HepG2 (cell line): ENCODE data around the gene FOXL3. TPM values are rescaled to one million over a fixed set of nuclear protein-coding genes. Genes with fewer than 3 reads are reported as not detected.

Experiments used
- ARNTL ChIP-seq: sonication (generic); formaldehyde crosslinking; IDR thresholded peaks from 2 replicates; pipeline ENCODE4 v1.4.0; 2020; ENCODE audit warnings: mild to moderate bottlenecking, missing genetic modification reagents
- DNMT1 ChIP-seq: sonication (generic); formaldehyde crosslinking; IDR thresholded peaks from 2 replicates; pipeline ENCODE4 v1.5.1; 2020; ENCODE audit warnings: mild to moderate bottlenecking, missing genetic modification reagents
- EP300 ChIP-seq, 3 experiments: sonication (generic) in 1 of 3; formaldehyde crosslinking in 1 of 3; IDR thresholded peaks; 2 replicates each; pipeline versions ENCODE4 v1.5.1 to v1.6.1; 2011 to 2020; ENCODE audit warnings: low read depth in 2 of 3, low read length in 2 of 3, borderline replicate concordance in 1 of 3, improper control_type of control experiment in 1 of 3, mild to moderate bottlenecking in 1 of 3, missing genetic modification reagents in 1 of 3, moderate library complexity in 1 of 3
- FOSL2 ChIP-seq: sonication (generic); formaldehyde crosslinking; IDR thresholded peaks from 2 replicates; pipeline ENCODE4 v1.4.0; 2020; ENCODE audit warnings: missing genetic modification reagents
- HOXD1 ChIP-seq: sonication (generic); formaldehyde crosslinking; IDR thresholded peaks from 2 replicates; pipeline ENCODE4 v1.5.0; 2020; ENCODE audit warnings: missing genetic modification reagents
- KLF13 ChIP-seq: sonication (generic); formaldehyde crosslinking; IDR thresholded peaks from 2 replicates; pipeline ENCODE4 v1.4.0; 2020; ENCODE audit warnings: mild to moderate bottlenecking, missing genetic modification reagents
- MAFK ChIP-seq, 2 experiments: IDR thresholded peaks in 1 of 2; conservative IDR thresholded peaks in 1 of 2; 2 replicates each; pipeline ENCODE4 v1.6.1; 2011; ENCODE audit warnings: improper control_type of control experiment in 2 of 2, low read length in 2 of 2
- NCOA2 ChIP-seq: sonication (generic); formaldehyde crosslinking; IDR thresholded peaks from 2 replicates; pipeline ENCODE4 v1.8.0; 2022; ENCODE audit warnings: inconsistent platforms
- PBX3 ChIP-seq: sonication (generic); formaldehyde crosslinking; IDR thresholded peaks from 2 replicates; pipeline ENCODE4 v1.8.1; 2023; ENCODE audit warnings: missing genetic modification reagents, inconsistent platforms, borderline replicate concordance
- SETDB1 ChIP-seq: sonication (generic); formaldehyde crosslinking; IDR thresholded peaks from 2 replicates; pipeline ENCODE4 v1.5.1; 2020; ENCODE audit warnings: missing genetic modification reagents, mild to moderate bottlenecking, borderline replicate concordance
- SRSF4 ChIP-seq: fragments of 200-400 bp; formaldehyde crosslinking; IDR thresholded peaks from one replicate; pipeline ENCODE4 v1.6.1; 2018; ENCODE audit warnings: mild to moderate bottlenecking, low read depth, low read length, moderate library complexity; ENCODE audit not compliant: poor library complexity, severe bottlenecking
- ZNF274 ChIP-seq: sonication (generic); formaldehyde crosslinking; IDR thresholded peaks from 2 replicates; pipeline ENCODE4 v1.5.1; 2020; ENCODE audit warnings: mild to moderate bottlenecking, missing genetic modification reagents
- ZNF383 ChIP-seq: sonication (generic); formaldehyde crosslinking; IDR thresholded peaks from 2 replicates; pipeline ENCODE4 v1.4.0; 2020; ENCODE audit warnings: missing genetic modification reagents, mild to moderate bottlenecking, borderline replicate concordance
- ZNF557 ChIP-seq: sonication (generic); formaldehyde crosslinking; IDR thresholded peaks from 2 replicates; pipeline ENCODE4 v1.4.0; 2020; ENCODE audit warnings: missing genetic modification reagents
- ZNF768 ChIP-seq: sonication (generic); formaldehyde crosslinking; IDR thresholded peaks from 2 replicates; pipeline ENCODE4 v1.4.0; 2020; ENCODE audit warnings: missing genetic modification reagents
- ZNF781 ChIP-seq: sonication (generic); formaldehyde crosslinking; IDR thresholded peaks from 2 replicates; pipeline ENCODE4 v1.5.1; 2020; ENCODE audit warnings: borderline replicate concordance, mild to moderate bottlenecking, missing genetic modification reagents; ENCODE audit errors: not compliant biosample characterization
- ZSCAN20 ChIP-seq: sonication (generic); formaldehyde crosslinking; IDR thresholded peaks from 2 replicates; pipeline ENCODE4 v1.4.0; 2020; ENCODE audit warnings: missing genetic modification reagents, mild to moderate bottlenecking, borderline replicate concordance
- polyA plus RNA-seq, 8 experiments: library from polyadenylated mRNA; depleted of rRNA in 3 of 8; stranded (reverse) in 7 of 8; unstranded in 1 of 8; fragments of >200 nt; fragmentation: Illumina TruSeq in 4 of 8; extraction: Trizol in 4 of 8; gene quantifications; 2 replicates each; pipeline versions ENCODE4 v1.2.1 to v1.2.3, GENCODE V29; 2011 to 2016; ENCODE audit warnings: low read depth in 4 of 8, missing spikeins in 1 of 8, mixed read lengths in 1 of 8; ENCODE audit not compliant: insufficient read depth in 1 of 8
- total RNA-seq, 5 experiments: library from RNA; depleted of rRNA; stranded (reverse); fragments of >200 nt; fragmentation: Illumina TruSeq; extraction: Trizol; gene quantifications; 2 replicates each; pipeline ENCODE4 v1.2.3, GENCODE V29; 2016; ENCODE audit warnings: low read depth in 1 of 5
- TF ChIP-seq, protein P1 (sequence below): sonication (generic); formaldehyde crosslinking; IDR thresholded peaks from 2 replicates; pipeline ENCODE4 v1.4.0; 2020; ENCODE audit warnings: missing genetic modification reagents
- TF ChIP-seq, protein P2 (sequence below): sonication (generic); formaldehyde crosslinking; IDR thresholded peaks from 2 replicates; pipeline ENCODE4 v1.8.0; 2022; ENCODE audit warnings: missing genetic modification reagents, mild to moderate bottlenecking, borderline replicate concordance

FOXL3 gene
- total and polyA plus RNA-seq, 2 of the 13 experiments (the other 11 are each of a cell fraction or from before 2014, with no cell fraction given) = not detected

DNA sequence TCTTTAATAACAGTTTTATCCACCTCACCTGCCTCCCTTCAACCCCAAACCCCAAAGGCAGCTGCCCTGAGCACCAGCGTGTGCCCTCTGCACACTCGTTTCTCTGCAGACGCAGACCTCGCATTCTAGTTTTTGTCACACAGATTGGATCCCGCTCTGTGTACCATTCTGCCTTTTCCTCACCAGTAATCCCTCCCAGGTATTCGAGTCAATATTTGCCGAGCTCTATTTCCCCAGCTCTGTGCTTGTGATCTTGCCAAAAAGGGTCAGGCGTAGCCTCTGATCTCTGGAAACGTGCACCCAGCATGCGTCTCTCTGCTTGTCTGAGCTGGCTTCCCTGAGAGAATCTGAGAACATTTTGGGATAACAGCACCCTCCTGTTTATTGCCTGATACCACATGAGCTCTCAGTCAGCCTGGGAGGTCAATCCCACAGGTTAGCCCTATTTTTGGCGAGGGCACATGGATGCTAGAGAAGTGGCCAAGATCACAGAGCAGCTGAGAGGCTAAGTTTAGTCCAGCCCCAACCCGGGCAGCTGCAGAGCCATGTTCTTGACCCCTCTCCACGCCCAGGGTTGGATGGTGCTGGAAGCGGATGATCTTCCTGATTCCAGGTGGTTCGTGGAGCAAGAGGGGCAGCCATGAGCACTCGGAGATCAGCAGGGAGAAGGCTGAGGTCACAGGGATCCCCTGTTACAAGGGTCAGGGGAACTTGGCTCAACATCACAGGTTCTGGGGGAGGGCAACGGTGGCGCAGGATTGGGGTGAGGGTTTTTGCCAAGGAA is 29.1 kb downstream of the FOXL3 start (continued):
- TF ChIP-seq, protein P1, sequence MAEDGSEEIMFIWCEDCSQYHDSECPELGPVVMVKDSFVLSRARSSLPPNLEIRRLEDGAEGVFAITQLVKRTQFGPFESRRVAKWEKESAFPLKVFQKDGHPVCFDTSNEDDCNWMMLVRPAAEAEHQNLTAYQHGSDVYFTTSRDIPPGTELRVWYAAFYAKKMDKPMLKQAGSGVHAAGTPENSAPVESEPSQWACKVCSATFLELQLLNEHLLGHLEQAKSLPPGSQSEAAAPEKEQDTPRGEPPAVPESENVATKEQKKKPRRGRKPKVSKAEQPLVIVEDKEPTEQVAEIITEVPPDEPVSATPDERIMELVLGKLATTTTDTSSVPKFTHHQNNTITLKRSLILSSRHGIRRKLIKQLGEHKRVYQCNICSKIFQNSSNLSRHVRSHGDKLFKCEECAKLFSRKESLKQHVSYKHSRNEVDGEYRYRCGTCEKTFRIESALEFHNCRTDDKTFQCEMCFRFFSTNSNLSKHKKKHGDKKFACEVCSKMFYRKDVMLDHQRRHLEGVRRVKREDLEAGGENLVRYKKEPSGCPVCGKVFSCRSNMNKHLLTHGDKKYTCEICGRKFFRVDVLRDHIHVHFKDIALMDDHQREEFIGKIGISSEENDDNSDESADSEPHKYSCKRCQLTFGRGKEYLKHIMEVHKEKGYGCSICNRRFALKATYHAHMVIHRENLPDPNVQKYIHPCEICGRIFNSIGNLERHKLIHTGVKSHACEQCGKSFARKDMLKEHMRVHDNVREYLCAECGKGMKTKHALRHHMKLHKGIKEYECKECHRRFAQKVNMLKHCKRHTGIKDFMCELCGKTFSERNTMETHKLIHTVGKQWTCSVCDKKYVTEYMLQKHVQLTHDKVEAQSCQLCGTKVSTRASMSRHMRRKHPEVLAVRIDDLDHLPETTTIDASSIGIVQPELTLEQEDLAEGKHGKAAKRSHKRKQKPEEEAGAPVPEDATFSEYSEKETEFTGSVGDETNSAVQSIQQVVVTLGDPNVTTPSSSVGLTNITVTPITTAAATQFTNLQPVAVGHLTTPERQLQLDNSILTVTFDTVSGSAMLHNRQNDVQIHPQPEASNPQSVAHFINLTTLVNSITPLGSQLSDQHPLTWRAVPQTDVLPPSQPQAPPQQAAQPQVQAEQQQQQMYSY (CRISPR knock-in tag) = no peak
- no peak; the same call in 1 of the 2 replicates for TF ChIP-seq ZNF274 (CRISPR knock-in tag)
- TF ChIP-seq EP300 (IDR thresholded peaks at IDR 0.05; ENCODE audit: low read depth in 2 of 2, low read length in 2 of 2) = peak in 1 of 2 experiments; percentile 76; a peak in 2 of 4 replicates
- peak; percentile 63; the same call in 1 of the 2 replicates for TF ChIP-seq EP300 (CRISPR knock-in tag; IDR thresholded peaks at IDR 0.05; ENCODE audit: borderline replicate concordance)
- TF ChIP-seq HOXD1 (CRISPR knock-in tag) = no peak; the same call in 1 of the 2 replicates
- peak; percentile 68; the same call in 1 of the 2 replicates for TF ChIP-seq ZNF557 (CRISPR knock-in tag)
- peak; percentile 36 for TF ChIP-seq FOSL2 (CRISPR knock-in tag)
- TF ChIP-seq ARNTL (CRISPR knock-in tag) = peak; percentile 74; the same call in 1 of the 2 replicates
- TF ChIP-seq KLF13 (CRISPR knock-in tag) = no peak
- TF ChIP-seq, protein P2, sequence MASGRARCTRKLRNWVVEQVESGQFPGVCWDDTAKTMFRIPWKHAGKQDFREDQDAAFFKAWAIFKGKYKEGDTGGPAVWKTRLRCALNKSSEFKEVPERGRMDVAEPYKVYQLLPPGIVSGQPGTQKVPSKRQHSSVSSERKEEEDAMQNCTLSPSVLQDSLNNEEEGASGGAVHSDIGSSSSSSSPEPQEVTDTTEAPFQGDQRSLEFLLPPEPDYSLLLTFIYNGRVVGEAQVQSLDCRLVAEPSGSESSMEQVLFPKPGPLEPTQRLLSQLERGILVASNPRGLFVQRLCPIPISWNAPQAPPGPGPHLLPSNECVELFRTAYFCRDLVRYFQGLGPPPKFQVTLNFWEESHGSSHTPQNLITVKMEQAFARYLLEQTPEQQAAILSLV (CRISPR knock-in tag) = no peak; the same call in 1 of the 2 replicates
- TF ChIP-seq NCOA2 = peak; percentile 76
- no peak for TF ChIP-seq MAFK (conservative IDR thresholded peaks at IDR 0.05 in 1 of 2, IDR thresholded peaks at IDR 0.05 in 1 of 2; ENCODE audit: low read length in 2 of 2)
- TF ChIP-seq SETDB1 (CRISPR knock-in tag) = no peak
- no peak for TF ChIP-seq DNMT1
- no peak for TF ChIP-seq ZNF768 (CRISPR knock-in tag)
- TF ChIP-seq ZNF383 = no peak
- TF ChIP-seq SRSF4 = no peak
- TF ChIP-seq ZSCAN20 (CRISPR knock-in tag) = no peak
- no peak for TF ChIP-seq ZNF781 (CRISPR knock-in tag)
- TF ChIP-seq PBX3 = no peak
